ENCODE data around the gene OR51L1. TPM values are rescaled to one million over a fixed set of nuclear protein-coding genes. Genes with fewer than 3 reads are reported as not detected.

OR51L1 gene
- total RNA-seq, 1 donor: not detected

DNA sequence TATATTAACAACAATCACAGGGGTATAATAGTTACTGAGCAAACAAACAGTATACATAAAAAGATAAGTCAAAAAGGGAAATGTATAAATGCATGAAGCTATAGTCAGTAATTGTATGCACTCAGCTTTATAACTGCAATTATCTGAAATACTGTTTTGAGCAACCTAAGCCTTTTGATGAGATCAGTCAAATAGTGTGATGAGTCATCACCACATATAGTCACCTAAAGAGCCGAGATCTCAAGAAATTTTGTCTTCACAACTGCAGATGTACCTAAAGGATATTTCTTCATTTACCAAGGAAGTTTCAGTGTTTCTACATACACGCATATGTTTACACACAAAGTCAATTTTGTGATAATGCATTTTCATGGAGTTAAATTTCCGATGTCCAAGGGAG is 33.8 kb upstream of the OR51L1 start:
- Histone ChIP-seq H3K27me3 (ENCODE audit: insufficient read depth, low read length) (no peaks in the 10 kb centered on the region), H2AFZ (ENCODE audit: low read length) (no peak overlapping the region), H3K27ac (ENCODE audit: low read depth, low read length) (no peak overlapping the region), H4K20me1 (ENCODE audit: insufficient read depth, low read length) (no peaks in the 10 kb centered on the region), H3K4me2 (ENCODE audit: insufficient read depth, low read length) (no peak overlapping the region), H3K4me1 (ENCODE audit: insufficient read depth, low read length) (no peaks in the 10 kb centered on the region), H3K9me3 (ENCODE audit: low read depth, low read length) (no peaks in the 10 kb centered on the region), H3K36me3 (ENCODE audit: insufficient read depth, low read length) (no peaks in the 10 kb centered on the region), H3K79me2 (ENCODE audit: insufficient read depth, low read length) (no peaks in the 10 kb centered on the region), H3K4me3 (ENCODE audit: insufficient read depth, low read length) (no peak overlapping the region)
- no peak for DNase-seq (ENCODE audit: insufficient read length, low spot score, missing footprints)
- TF ChIP-seq CTCF (IDR thresholded peaks at IDR 0.05; ENCODE audit: extremely low read depth, low read depth, low read length): no peak

DNA sequence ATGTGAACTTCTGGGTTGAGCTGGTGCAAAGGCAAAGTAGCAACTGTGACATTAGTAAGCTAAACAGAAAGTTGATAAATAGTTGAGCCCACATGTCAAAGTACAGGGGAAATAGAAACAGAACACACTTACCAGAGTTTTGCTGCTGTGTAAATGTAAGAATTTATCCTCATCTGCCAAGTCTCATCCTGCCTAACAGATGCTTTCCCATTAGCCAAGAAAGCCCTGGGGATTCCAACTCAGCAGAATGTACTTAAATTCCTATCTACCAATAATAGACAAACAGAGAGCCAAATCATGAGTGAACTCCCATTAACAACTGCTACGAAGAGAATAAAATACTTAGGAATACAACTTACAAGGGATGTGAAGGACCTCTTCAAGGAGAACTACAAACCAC is 31.8 kb upstream of the OR51L1 start:
- H4K20me1 ChIP-seq (ENCODE audit: insufficient read depth, low read length): no peaks in the 10 kb centered on the region

GRCh38 chr11:4975436-4975835 is 19.2 kb upstream of the OR51L1 start:
- H3K4me2 ChIP-seq (ENCODE audit: insufficient read depth, low read length): no peak overlapping the region
- H3K36me3 ChIP-seq (ENCODE audit: insufficient read depth, low read length): no peaks in the 10 kb centered on the region
- H3K79me2 ChIP-seq (ENCODE audit: insufficient read depth, low read length): no peaks in the 10 kb centered on the region
- no peak overlapping the region for H3K27ac ChIP-seq (ENCODE audit: low read depth, low read length)
- no peaks in the 10 kb centered on the region for H3K4me1 ChIP-seq (ENCODE audit: insufficient read depth, low read length)
- H3K9me3 ChIP-seq (ENCODE audit: low read depth, low read length): no peaks in the 10 kb centered on the region
- no peaks in the 10 kb centered on the region for H3K27me3 ChIP-seq (ENCODE audit: insufficient read depth, low read length)
- no peaks in the 10 kb centered on the region for H4K20me1 ChIP-seq (ENCODE audit: insufficient read depth, low read length)
- no peak overlapping the region for H3K4me3 ChIP-seq (ENCODE audit: insufficient read depth, low read length)
- H2AFZ ChIP-seq (ENCODE audit: low read length): no peak overlapping the region
- DNase-seq (ENCODE audit: insufficient read length, low spot score, missing footprints): no peak
- TF ChIP-seq CTCF (IDR thresholded peaks at IDR 0.05; ENCODE audit: extremely low read depth, low read depth, low read length): no peak

More for the DNA sequence above, 31.8 kb upstream of the OR51L1 start:
- no peak overlapping the region for H3K4me3 ChIP-seq (ENCODE audit: insufficient read depth, low read length)
- no peak for DNase-seq (ENCODE audit: insufficient read length, low spot score, missing footprints)
- H3K27me3 ChIP-seq (ENCODE audit: insufficient read depth, low read length): no peaks in the 10 kb centered on the region
- H2AFZ ChIP-seq (ENCODE audit: low read length): no peak overlapping the region
- no peak overlapping the region for H3K27ac ChIP-seq (ENCODE audit: low read depth, low read length)
- no peaks in the 10 kb centered on the region for H3K79me2 ChIP-seq (ENCODE audit: insufficient read depth, low read length)
- H3K4me2 ChIP-seq (ENCODE audit: insufficient read depth, low read length): no peak overlapping the region
- H3K36me3 ChIP-seq (ENCODE audit: insufficient read depth, low read length): no peaks in the 10 kb centered on the region
- H3K4me1 ChIP-seq (ENCODE audit: insufficient read depth, low read length): no peaks in the 10 kb centered on the region
- H3K9me3 ChIP-seq (ENCODE audit: low read depth, low read length): no peaks in the 10 kb centered on the region
- no peak for TF ChIP-seq CTCF (IDR thresholded peaks at IDR 0.05; ENCODE audit: extremely low read depth, low read depth, low read length)

- no peaks in the 10 kb centered on the region for H3K4me1 ChIP-seq (ENCODE audit: insufficient read depth, low read length)
- no peaks in the 10 kb centered on the region for H3K79me2 ChIP-seq (ENCODE audit: insufficient read depth, low read length)
- H2AFZ ChIP-seq (ENCODE audit: low read length): no peak overlapping the region
- no peak for TF ChIP-seq CTCF (IDR thresholded peaks at IDR 0.05; ENCODE audit: extremely low read depth, low read depth, low read length)
- H3K4me2 ChIP-seq (ENCODE audit: insufficient read depth, low read length): no peak overlapping the region
- no peaks in the 10 kb centered on the region for H3K9me3 ChIP-seq (ENCODE audit: low read depth, low read length)
- H4K20me1 ChIP-seq (ENCODE audit: insufficient read depth, low read length): no peaks in the 10 kb centered on the region
- no peak for DNase-seq (ENCODE audit: insufficient read length, low spot score, missing footprints)
- no peaks in the 10 kb centered on the region for H3K27me3 ChIP-seq (ENCODE audit: insufficient read depth, low read length)
- H3K4me3 ChIP-seq (ENCODE audit: insufficient read depth, low read length): no peak overlapping the region
- H3K27ac ChIP-seq (ENCODE audit: low read depth, low read length): no peak overlapping the region
- no peaks in the 10 kb centered on the region for H3K36me3 ChIP-seq (ENCODE audit: insufficient read depth, low read length)
Measured at GRCh38 chr11:4979036-4979435, 15.6 kb upstream of the OR51L1 start.

Data from osteoblast (primary cell).